Ascending aorta (tissue), 2 donors: ENCODE data around the gene TLK2. TPM values are rescaled to one million over a fixed set of nuclear protein-coding genes. Genes with fewer than 3 reads are reported as not detected.

ENCODE experiments used
- DNase-seq, 2 donors: peaks; one replicate each; pipeline ENCODE4 v3.0.0-alpha.2; 2019; ENCODE audit warnings: low spot score in 2 of 2
- H3K27ac ChIP-seq, 2 donors: fragments of 200-600 bp; sonication (generic); one replicate each; pipeline ENCODE4 v1.5.1; 2016 to 2017; ENCODE audit warnings: mild to moderate bottlenecking in 1 of 2
- H3K27me3 ChIP-seq: fragments of 200-600 bp; sonication (generic); one replicate; pipeline ENCODE4 v1.5.1; 2017
- H3K36me3 ChIP-seq, 2 donors: fragments of 200-600 bp; sonication (generic); one replicate each; pipeline ENCODE4 v1.5.1; 2016
- H3K4me1 ChIP-seq, 2 donors: fragments of 200-600 bp; sonication (generic); one replicate each; pipeline ENCODE4 v1.5.1; 2016 to 2017; ENCODE audit warnings: mild to moderate bottlenecking in 1 of 2
- H3K4me3 ChIP-seq, 2 donors: fragments of 200-600 bp; sonication (generic); one replicate each; pipeline ENCODE4 v1.5.1; 2016 to 2017; ENCODE audit warnings: mild to moderate bottlenecking in 1 of 2
- H3K9me3 ChIP-seq, 2 donors: fragments of 200-600 bp; sonication (generic); one replicate each; pipeline ENCODE4 v1.5.1; 2016
- CTCF ChIP-seq, 3 experiments: fragments of 200-600 bp in 2 of 3; fragments of 450-650 bp in 1 of 3; sonication (generic) in 2 of 3; IDR thresholded peaks; one replicate each; pipeline ENCODE4 v1.5.1; 2016 to 2019; ENCODE audit warnings: antibody characterized with exemption in 3 of 3, mild to moderate bottlenecking in 1 of 3, moderate library complexity in 1 of 3
- intact Hi-C: fragments of 100-400 bp; cut with DNase I; formaldehyde crosslinking; loops from one replicate; pipeline ENCODE4 v1.15.1; 2023
- total RNA-seq: library from RNA; depleted of rRNA; stranded (reverse); fragments of >200 nt; gene quantifications from one replicate; pipeline ENCODE4 v1.1.0, GENCODE V29; 2016

The TLK2 gene
- total RNA-seq, 1 donor from 2014 or later, result 11.3 TPM

DNA sequence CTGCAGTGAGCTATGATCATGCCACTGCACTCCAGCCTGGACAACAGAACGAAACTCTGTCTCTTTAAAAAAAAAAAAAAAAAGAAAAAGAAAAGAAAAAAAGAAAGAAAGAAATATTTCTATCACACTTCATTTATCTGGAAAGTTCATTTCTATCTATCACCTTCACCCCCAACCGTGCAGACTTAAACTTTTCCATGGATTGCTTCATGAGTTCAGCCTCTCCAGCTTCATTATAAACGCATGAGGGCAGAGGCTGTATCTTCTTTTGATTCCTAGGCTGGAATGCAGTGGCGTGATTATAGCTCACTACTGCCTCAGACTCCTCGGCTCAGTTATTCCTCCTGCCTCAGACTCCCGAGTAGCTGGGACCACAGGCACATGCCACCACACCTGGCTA lies 177.0 kb downstream of the TLK2 start:
- Histone ChIP-seq H3K9me3 (peaks cover 0 to 5% of the 10 kb centered on the region in 2 donors), H3K36me3 (peaks cover 0 to 4% of the 10 kb centered on the region in 2 donors), H3K4me3 (no peak overlapping the region), H3K4me1 (peaks cover 11 to 19% of the 10 kb centered on the region in 2 donors), H3K27ac (no peak overlapping the region), H3K27me3 (no peaks in the 10 kb centered on the region)
- DNase-seq, result no peak
- intact Hi-C loops, result no loop called here
- no peak for TF ChIP-seq CTCF (IDR thresholded peaks at IDR 0.05)

DNA sequence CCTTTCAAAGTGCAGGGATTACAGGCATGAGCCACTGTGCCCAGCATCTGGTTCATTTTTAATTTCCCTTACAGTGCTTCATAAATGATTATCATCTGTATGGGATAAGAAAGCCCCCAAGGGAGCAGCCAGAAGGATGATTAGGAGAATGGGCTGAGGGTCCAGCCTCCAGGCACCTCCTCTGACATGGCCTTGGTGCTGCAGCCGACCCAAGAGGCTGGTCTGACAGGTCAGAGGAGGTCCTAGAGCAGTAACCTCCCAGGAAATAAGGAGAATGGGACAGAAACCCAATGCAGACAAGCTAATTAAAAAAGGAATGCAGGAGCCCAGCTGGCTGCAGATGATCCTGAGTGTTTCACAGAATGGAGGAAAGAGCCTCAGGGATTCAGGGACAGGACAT lies 177.8 kb downstream of the TLK2 start:
- H3K9me3 ChIP-seq, result peaks cover 0 to 11% of the 10 kb centered on the region in 2 donors
- H3K27ac ChIP-seq, result no peak overlapping the region
- DNase-seq, result no peak
- H3K4me3 ChIP-seq, result no peak overlapping the region
- intact Hi-C loops, result no loop called here
- H3K4me1 ChIP-seq, result peaks cover 11 to 19% of the 10 kb centered on the region in 2 donors
- no peak for TF ChIP-seq CTCF (IDR thresholded peaks at IDR 0.05)
- no peaks in the 10 kb centered on the region for H3K27me3 ChIP-seq
- H3K36me3 ChIP-seq, result peaks cover 0 to 4% of the 10 kb centered on the region in 2 donors

DNA sequence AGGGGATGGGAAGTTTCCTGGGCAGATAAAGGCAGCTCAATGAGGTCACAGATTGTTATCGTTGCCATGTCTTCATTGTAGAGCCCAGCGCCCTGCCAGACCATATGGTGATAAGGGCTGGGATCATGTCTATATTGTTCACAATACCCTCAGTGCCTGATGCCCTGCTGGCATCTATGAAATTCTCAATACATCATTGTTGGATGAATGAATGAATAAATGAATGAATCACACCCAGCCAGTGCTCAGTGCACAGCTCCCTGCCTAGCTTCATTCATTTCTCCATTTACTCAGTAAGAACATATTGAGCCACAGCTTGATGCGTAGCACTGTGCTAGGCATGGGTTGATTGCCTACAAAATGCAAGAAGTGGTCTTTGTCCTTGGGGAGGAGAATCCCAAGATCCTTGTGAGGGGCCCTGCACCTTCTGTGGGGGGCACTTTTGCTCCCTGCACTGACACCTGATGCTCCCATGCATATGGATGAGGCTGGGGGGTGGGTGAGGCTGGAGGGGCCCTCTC lies 178.6 kb downstream of the TLK2 start:
- no peak for DNase-seq
- Histone ChIP-seq H3K9me3 (peaks cover 0 to 11% of the 10 kb centered on the region in 2 donors), H3K4me1 (peaks cover 11 to 13% of the 10 kb centered on the region in 2 donors), H3K27ac (no peak overlapping the region), H3K27me3 (no peaks in the 10 kb centered on the region), H3K4me3 (no peak overlapping the region), H3K36me3 (peaks cover 0 to 4% of the 10 kb centered on the region in 2 donors)
- intact Hi-C loops, result no loop called here
- no peak for TF ChIP-seq CTCF (IDR thresholded peaks at IDR 0.05)

DNA sequence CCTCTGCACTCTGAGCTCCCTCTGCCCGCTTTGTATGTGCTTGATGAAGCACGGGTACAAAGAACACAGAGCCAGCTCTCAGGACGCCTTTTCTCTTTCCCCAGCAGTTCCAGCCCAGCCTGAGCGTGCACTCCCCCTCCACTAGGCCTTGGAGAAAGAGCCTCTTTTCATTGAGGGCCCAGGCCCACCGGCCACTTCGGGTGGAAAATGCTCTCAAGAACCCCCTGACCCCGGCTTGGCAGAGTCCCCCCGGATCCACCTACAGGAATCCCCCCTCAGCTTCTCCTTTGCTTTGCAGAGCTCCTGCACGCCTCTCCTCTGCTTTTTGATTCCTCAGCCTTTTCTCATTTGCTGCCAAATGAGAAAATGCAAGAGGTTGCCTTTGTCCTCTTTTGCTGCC lies 179.1 kb downstream of the TLK2 start:
- DNase-seq, result no peak
- intact Hi-C loops, result no loop called here
- no peak overlapping the region for H3K27ac ChIP-seq
- peaks cover 11 to 13% of the 10 kb centered on the region in 2 donors for H3K4me1 ChIP-seq
- H3K4me3 ChIP-seq, result no peak overlapping the region
- no peaks in the 10 kb centered on the region for H3K27me3 ChIP-seq
- peaks cover 0 to 4% of the 10 kb centered on the region in 2 donors for H3K36me3 ChIP-seq
- no peak for TF ChIP-seq CTCF (IDR thresholded peaks at IDR 0.05)
- peaks cover 0 to 11% of the 10 kb centered on the region in 2 donors for H3K9me3 ChIP-seq

DNA sequence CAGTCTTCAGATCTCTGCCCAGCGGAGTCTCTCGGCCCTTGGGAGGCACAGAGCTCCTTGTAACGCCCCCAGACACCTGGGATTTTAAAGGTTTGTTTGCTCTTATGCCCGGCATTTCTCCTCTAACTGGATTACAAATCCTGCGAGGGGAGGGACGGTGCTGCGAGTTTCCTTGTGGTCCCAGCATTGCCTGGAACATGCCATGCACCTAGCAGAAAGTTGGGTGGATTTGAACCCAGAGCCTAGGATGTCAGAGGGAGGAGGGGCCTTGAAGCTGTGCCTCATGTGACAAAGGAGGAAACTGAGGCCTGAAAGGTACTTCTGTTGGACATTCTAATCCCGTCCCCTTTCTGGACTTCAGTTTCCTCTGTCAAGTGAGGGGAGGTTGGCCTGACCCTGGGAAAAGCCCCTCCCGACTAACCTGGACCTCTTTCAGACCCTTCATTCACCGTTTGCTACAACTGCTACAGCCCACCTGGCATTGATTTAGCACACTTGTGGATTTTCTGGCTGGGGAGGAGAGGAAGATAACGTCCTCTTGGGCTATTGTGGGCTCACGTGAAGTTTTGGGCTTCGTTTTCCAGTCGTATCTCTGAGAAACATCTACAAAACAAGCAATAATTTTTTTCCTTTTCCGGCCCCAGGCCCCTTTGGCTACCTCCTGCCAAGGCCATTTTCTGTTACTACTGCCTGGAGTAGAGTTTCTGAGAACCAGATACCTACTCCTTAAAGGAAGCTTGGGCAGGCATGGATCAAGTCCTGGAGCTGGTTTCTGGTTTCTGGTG lies 179.7 kb downstream of the TLK2 start:
- Histone ChIP-seq H3K27me3 (no peaks in the 10 kb centered on the region), H3K4me1 (peaks cover 10 to 11% of the 10 kb centered on the region in 2 donors), H3K9me3 (peaks cover 0 to 11% of the 10 kb centered on the region in 2 donors), H3K27ac (no peak overlapping the region), H3K36me3 (peaks cover 0 to 4% of the 10 kb centered on the region in 2 donors), H3K4me3 (no peak overlapping the region)
- peak in 1 of 2 donors; percentile 4 for DNase-seq
- TF ChIP-seq CTCF (IDR thresholded peaks at IDR 0.05), result no peak
- intact Hi-C loops, result no loop called here
